Measurements from ENCODE around the gene SRA1. TPM values are rescaled to one million over a fixed set of nuclear protein-coding genes. Genes with fewer than 3 reads are reported as not detected.

Gene SRA1
- total and polyA plus RNA-seq, 5 donors: 25.9 to 32.7 (median 29.0) TPM

DNA sequence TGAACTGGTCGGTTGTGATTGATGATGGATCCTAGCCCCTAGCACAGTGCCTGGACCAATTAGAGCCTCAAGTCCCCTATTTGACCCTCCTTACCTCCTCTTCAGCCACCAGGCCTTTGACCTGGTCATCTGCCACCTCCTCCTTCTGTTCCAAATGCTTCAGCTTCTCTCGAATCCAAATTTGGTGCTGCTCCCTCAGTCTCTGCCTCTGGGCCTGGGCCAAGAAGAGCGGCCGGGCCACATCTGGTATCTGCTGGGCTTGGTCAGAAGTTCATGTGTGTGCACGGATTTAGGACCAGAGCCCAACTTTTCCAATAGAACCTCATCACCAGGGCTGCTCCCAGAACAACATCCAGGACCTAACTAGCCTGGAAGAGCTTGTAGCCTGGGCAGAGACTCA lies 13.8 kb upstream of the SRA1 start:
- Histone ChIP-seq H3K27me3 (ENCODE audit: control insufficient read depth, insufficient read depth) (no peaks in the 10 kb centered on the region), H3K4me3 (ENCODE audit: low read length) (no peak overlapping the region), H3K4me1 (ENCODE audit: control insufficient read depth, insufficient read depth, low read length) (peaks cover 15% of the 10 kb centered on the region), H3K9me3 (ENCODE audit: control insufficient read depth, low read length) (no peaks in the 10 kb centered on the region), H3K27ac (ENCODE audit: low read length) (peak overlapping the region; percentile 32)
- ATAC-seq (no peak), DNase-seq (peak in 2 of 3 donors; percentile 71 to 86)
- WGBS: 56% methylated on average over 5 of the region's 5 CpGs
- intact Hi-C loops (cut with DNase I): no loop called here

DNA sequence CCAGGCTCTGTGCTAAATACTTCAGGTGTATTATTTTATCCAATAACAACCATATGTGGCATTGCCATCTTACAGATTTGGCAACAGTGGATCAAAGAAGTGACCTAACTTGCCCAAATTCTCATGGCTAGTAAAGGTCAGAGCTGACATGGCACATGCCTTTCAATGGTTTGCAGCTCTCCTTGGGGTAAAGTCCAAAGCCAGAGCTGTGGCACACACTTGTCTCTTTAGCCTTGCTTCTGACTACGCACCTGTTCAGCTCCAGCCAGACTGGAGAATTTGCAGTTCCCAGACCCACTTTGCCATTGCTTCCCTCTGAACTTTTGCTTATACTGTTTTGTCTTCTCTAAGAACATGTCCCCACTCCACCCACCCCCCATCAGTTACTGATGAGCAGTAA lies 13.2 kb upstream of the SRA1 start:
- Histone ChIP-seq H3K4me1 (ENCODE audit: control insufficient read depth, insufficient read depth, low read length) (peaks cover 18% of the 10 kb centered on the region), H3K27me3 (ENCODE audit: control insufficient read depth, insufficient read depth) (no peaks in the 10 kb centered on the region), H3K9me3 (ENCODE audit: control insufficient read depth, low read length) (no peaks in the 10 kb centered on the region), H3K27ac (ENCODE audit: low read length) (peak overlapping the region; percentile 32), H3K4me3 (ENCODE audit: low read length) (no peak overlapping the region)
- 94% methylated on average over 1 of the region's 1 CpG for WGBS
- intact Hi-C loops (cut with DNase I): no loop called here
- ATAC-seq (no peak), DNase-seq (no peak)

GRCh38 chr5:140570058-140570457 lies 12.8 kb upstream of the SRA1 start:
- ATAC-seq: no peak
- Histone ChIP-seq H3K4me3 (ENCODE audit: low read length) (no peak overlapping the region), H3K27me3 (ENCODE audit: control insufficient read depth, insufficient read depth) (no peaks in the 10 kb centered on the region), H3K9me3 (ENCODE audit: control insufficient read depth, low read length) (no peaks in the 10 kb centered on the region), H3K27ac (ENCODE audit: low read length) (no peak overlapping the region), H3K4me1 (ENCODE audit: control insufficient read depth, insufficient read depth, low read length) (peaks cover 19% of the 10 kb centered on the region)
- 91% methylated on average over 4 of the region's 4 CpGs for WGBS
- intact Hi-C loops (cut with DNase I): no loop called here
- no peak for DNase-seq

GRCh38 chr5:140569197-140569596 lies 11.9 kb upstream of the SRA1 start:
- H3K27me3 ChIP-seq (ENCODE audit: control insufficient read depth, insufficient read depth): no peaks in the 10 kb centered on the region
- intact Hi-C loops (cut with DNase I): loop anchor here in 3 of 4 donors (5.0 to 10.0 kb wide), 2 partner anchors 63 to 66 kb away; partner anchors contain the start of genes CD14 (in 3 of the 3) and TMCO6 (in 1 of the 3)
- no peak for DNase-seq
- no peak overlapping the region for H3K4me3 ChIP-seq (ENCODE audit: low read length)
- H3K4me1 ChIP-seq (ENCODE audit: control insufficient read depth, insufficient read depth, low read length): peaks cover 19% of the 10 kb centered on the region
- H3K9me3 ChIP-seq (ENCODE audit: control insufficient read depth, low read length): no peaks in the 10 kb centered on the region
- H3K27ac ChIP-seq (ENCODE audit: low read length): peak overlapping the region; percentile 5
- ATAC-seq: no peak
- WGBS: 60% methylated on average over 4 of the region's 4 CpGs

DNA sequence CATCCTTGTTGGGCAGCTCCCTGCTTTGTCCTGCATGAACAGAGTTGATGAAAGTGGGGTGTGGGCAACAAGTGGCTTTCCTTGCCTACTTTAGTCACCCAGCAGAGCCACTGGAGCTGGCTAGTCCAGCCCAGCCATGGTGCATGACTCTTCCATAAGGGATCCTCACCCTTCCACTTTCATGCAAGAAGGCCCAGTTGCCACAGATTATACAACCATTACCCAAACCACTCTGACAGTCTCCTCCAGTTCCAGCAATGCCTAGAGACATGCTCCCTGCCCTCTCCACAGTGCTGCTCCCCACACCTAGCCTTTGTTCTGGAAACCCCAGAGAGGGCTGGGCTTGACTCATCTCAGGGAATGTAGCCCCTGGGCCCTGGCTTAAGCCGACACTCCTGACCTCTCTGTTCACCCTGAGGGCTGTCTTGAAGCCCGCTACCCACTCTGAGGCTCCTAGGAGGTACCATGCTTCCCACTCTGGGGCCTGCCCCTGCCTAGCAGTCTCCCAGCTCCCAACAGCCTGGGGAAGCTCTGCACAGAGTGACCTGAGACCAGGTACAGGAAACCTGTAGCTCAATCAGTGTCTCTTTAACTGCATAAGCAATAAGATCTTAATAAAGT lies 11.3 kb upstream of the SRA1 start:
- Histone ChIP-seq H3K9me3 (ENCODE audit: control insufficient read depth, low read length) (no peaks in the 10 kb centered on the region), H3K4me1 (ENCODE audit: control insufficient read depth, insufficient read depth, low read length) (peaks cover 20% of the 10 kb centered on the region), H3K4me3 (ENCODE audit: low read length) (no peak overlapping the region), H3K27me3 (ENCODE audit: control insufficient read depth, insufficient read depth) (no peaks in the 10 kb centered on the region), H3K27ac (ENCODE audit: low read length) (no peak overlapping the region)
- intact Hi-C loops (cut with DNase I): loop anchor here in 3 of 4 donors (5.0 to 10.0 kb wide), 2 partner anchors 64 to 66 kb away; partner anchors contain the start of genes CD14 (in 3 of the 3) and TMCO6 (in 1 of the 3)
- ATAC-seq (no peak), DNase-seq (no peak)
- 97% methylated on average over 2 of the region's 2 CpGs for WGBS

DNA sequence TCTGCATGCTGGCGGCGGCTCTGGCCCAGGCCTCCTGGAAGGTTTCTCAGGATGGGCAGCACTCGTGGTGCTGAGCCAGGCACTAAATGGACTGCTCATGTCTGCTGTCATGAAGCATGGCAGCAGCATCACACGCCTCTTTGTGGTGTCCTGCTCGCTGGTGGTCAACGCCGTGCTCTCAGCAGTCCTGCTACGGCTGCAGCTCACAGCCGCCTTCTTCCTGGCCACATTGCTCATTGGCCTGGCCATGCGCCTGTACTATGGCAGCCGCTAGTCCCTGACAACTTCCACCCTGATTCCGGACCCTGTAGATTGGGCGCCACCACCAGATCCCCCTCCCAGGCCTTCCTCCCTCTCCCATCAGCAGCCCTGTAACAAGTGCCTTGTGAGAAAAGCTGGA lies 10.6 kb upstream of the SRA1 start:
- DNase-seq: peak in 1 of 3 donors; percentile 53
- ATAC-seq: no peak
- Histone ChIP-seq H3K4me3 (ENCODE audit: low read length) (no peak overlapping the region), H3K9me3 (ENCODE audit: control insufficient read depth, low read length) (no peaks in the 10 kb centered on the region), H3K4me1 (ENCODE audit: control insufficient read depth, insufficient read depth, low read length) (peaks cover 23% of the 10 kb centered on the region), H3K27ac (ENCODE audit: low read length) (no peak overlapping the region), H3K27me3 (ENCODE audit: control insufficient read depth, insufficient read depth) (no peaks in the 10 kb centered on the region)
- 95% methylated on average over 13 of the region's 13 CpGs for WGBS
- intact Hi-C loops (cut with DNase I): loop anchor here in 3 of 4 donors (5.0 to 10.0 kb wide), 2 partner anchors 64 to 67 kb away; partner anchors contain the start of genes CD14 (in 3 of the 3) and TMCO6 (in 1 of the 3)

DNA sequence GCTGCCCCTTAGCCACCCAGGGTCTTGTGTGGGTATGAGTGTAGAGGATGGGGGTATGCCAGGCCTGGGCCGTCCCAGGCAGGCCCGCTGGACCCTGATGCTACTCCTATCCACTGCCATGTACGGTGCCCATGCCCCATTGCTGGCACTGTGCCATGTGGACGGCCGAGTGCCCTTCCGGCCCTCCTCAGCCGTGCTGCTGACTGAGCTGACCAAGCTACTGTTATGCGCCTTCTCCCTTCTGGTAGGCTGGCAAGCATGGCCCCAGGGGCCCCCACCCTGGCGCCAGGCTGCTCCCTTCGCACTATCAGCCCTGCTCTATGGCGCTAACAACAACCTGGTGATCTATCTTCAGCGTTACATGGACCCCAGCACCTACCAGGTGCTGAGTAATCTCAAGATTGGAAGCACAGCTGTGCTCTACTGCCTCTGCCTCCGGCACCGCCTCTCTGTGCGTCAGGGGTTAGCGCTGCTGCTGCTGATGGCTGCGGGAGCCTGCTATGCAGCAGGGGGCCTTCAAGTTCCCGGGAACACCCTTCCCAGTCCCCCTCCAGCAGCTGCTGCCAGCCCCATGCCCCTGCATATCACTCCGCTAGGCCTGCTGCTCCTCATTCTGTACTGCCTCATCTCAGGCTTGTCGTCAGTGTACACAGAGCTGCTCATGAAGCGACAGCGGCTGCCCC lies 10.0 kb upstream of the SRA1 start:
- Histone ChIP-seq H3K4me1 (ENCODE audit: control insufficient read depth, insufficient read depth, low read length) (peaks cover 23% of the 10 kb centered on the region), H3K27ac (ENCODE audit: low read length) (no peak overlapping the region), H3K4me3 (ENCODE audit: low read length) (no peak overlapping the region), H3K27me3 (ENCODE audit: control insufficient read depth, insufficient read depth) (no peaks in the 10 kb centered on the region), H3K9me3 (ENCODE audit: control insufficient read depth, low read length) (no peaks in the 10 kb centered on the region)
- intact Hi-C loops (cut with DNase I): loop anchor here in 3 of 4 donors (5.0 to 10.0 kb wide), 2 partner anchors 65 to 68 kb away; partner anchors contain the start of genes CD14 (in 3 of the 3) and TMCO6 (in 1 of the 3)
- ATAC-seq: no peak
- DNase-seq: peak in 2 of 3 donors; percentile 65 to 67
- 84% methylated on average over 22 of the region's 22 CpGs for WGBS

- DNase-seq (no peak), ATAC-seq (no peak)
- no peaks in the 10 kb centered on the region for H3K27me3 ChIP-seq (ENCODE audit: control insufficient read depth, insufficient read depth)
- WGBS: 93% methylated on average over 5 of the region's 5 CpGs
- peaks cover 23% of the 10 kb centered on the region for H3K4me1 ChIP-seq (ENCODE audit: control insufficient read depth, insufficient read depth, low read length)
- H3K9me3 ChIP-seq (ENCODE audit: control insufficient read depth, low read length): no peaks in the 10 kb centered on the region
- H3K27ac ChIP-seq (ENCODE audit: low read length): no peak overlapping the region
- no peak overlapping the region for H3K4me3 ChIP-seq (ENCODE audit: low read length)
- intact Hi-C loops (cut with DNase I): loop anchor here in 3 of 4 donors (5.0 to 10.0 kb wide), 2 partner anchors 66 to 68 kb away; partner anchors contain the start of genes CD14 (in 3 of the 3) and TMCO6 (in 1 of the 3)
Measured at GRCh38 chr5:140566665-140567064, 9.4 kb upstream of the SRA1 start.

GRCh38 chr5:140565780-140566095 lies 8.5 kb upstream of the SRA1 start:
- intact Hi-C loops (cut with DNase I): loop anchor here in 3 of 4 donors (5.0 to 10.0 kb wide), 2 partner anchors 67 to 69 kb away; partner anchors contain the start of genes CD14 (in 3 of the 3) and TMCO6 (in 1 of the 3)
- Histone ChIP-seq H3K9me3 (ENCODE audit: control insufficient read depth, low read length) (no peaks in the 10 kb centered on the region), H3K27me3 (ENCODE audit: control insufficient read depth, insufficient read depth) (no peaks in the 10 kb centered on the region), H3K4me3 (ENCODE audit: low read length) (peak overlapping the region; percentile 58), H3K27ac (ENCODE audit: low read length) (no peak overlapping the region), H3K4me1 (ENCODE audit: control insufficient read depth, insufficient read depth, low read length) (peaks cover 16% of the 10 kb centered on the region)
- DNase-seq (no peak), ATAC-seq (no peak)
- 80% methylated on average over 4 of the region's 4 CpGs for WGBS

DNA sequence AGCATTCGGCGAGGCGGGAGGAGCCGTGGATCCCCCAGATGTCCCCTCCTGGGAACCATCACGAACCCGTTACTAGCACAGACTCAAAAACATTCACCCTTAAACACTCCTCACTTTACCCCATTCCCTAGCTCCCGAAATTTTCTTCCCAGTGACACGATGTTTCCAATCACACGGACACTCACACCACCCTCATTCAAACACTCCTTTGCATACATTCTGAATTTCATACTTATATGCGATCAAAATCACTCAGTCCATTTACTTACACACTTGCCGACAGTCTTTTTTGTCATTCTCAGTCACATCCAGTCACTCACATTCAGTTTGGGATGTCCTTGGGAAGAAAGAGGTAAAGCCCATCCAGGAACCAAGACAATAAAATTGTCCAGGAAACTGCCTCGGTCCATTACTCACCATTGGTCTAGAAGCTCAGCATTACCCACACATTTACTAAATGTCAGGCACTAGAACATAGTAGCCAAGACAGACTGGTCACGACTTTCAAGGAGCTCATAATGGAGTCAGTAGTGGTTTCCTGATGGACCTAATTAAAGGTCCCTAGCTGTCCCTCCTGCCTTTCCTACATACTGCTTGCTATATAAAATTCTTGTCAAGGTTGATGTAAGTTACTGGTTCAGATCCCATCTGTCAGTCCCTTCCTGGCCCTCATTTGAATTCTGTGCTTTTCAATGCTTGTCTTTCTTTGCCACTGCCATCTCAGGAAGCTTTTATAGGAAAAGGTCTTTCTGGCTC lies 7.9 kb upstream of the SRA1 start:
- H3K4me1 ChIP-seq (ENCODE audit: control insufficient read depth, insufficient read depth, low read length): peaks cover 14% of the 10 kb centered on the region
- intact Hi-C loops (cut with DNase I): loop anchor here in 3 of 4 donors (5.0 to 10.0 kb wide), 2 partner anchors 67 to 70 kb away; partner anchors contain the start of genes CD14 (in 3 of the 3) and TMCO6 (in 1 of the 3)
- WGBS: 7% methylated on average over 13 of the region's 13 CpGs

More for the DNA sequence above, 7.9 kb upstream of the SRA1 start:
- Histone ChIP-seq H3K4me3 (ENCODE audit: low read length) (peak overlapping the region; percentile 58), H3K27me3 (ENCODE audit: control insufficient read depth, insufficient read depth) (no peaks in the 10 kb centered on the region), H3K27ac (ENCODE audit: low read length) (peak overlapping the region; percentile 84), H3K9me3 (ENCODE audit: control insufficient read depth, low read length) (no peaks in the 10 kb centered on the region)
- DNase-seq (no peak), ATAC-seq (no peak)
